CD4-positive, alpha-beta T cell (primary cell): ENCODE results near the gene ZNF280A. TPM values are rescaled to one million over a fixed set of nuclear protein-coding genes. Genes with fewer than 3 reads are reported as not detected.

Experiments used
- ATAC-seq: fragments of 200-7000 bp; cut with Tn5 transposase; one replicate; pipeline ENCODE4 v1.10.0; 2022; ENCODE audit warnings: mild to moderate bottlenecking; ENCODE audit not compliant: poor library complexity
- CTCF ChIA-PET: fragments of 350-600 bp; sonication (Branson Sonifier 250); formaldehyde crosslinking; loops from one replicate; lab custom pipeline; 2021; ENCODE audit warnings: antibody characterized with exemption, inconsistent platforms; lab: Charles Lee
- POLR2A ChIA-PET: fragments of 350-600 bp; sonication (Branson Sonifier 250); formaldehyde crosslinking; loops from one replicate; lab custom pipeline; 2021; ENCODE audit warnings: antibody characterized with exemption, inconsistent platforms; lab: Charles Lee
- DNase-seq, 14 experiments: peaks; one replicate each; pipeline ENCODE4 v3.0.0-alpha.2; 2013 to 2020; ENCODE audit warnings: mixed read lengths in 2 of 14
- H3K27ac ChIP-seq, 2 donors: one replicate each; pipeline versions ENCODE4 v1.5.1 to v1.7.0; 2013; ENCODE audit warnings: low read length in 2 of 2, low read depth in 1 of 2, mild to moderate bottlenecking in 1 of 2
- H3K27me3 ChIP-seq, 2 experiments: 1 replicate in 1 of 2; 2 replicates in 1 of 2; pipeline versions ENCODE4 v1.6.1 to v1.7.0; 2013; ENCODE audit warnings: low read length in 2 of 2, control low read depth in 1 of 2, mild to moderate bottlenecking in 1 of 2, moderate library complexity in 1 of 2; ENCODE audit not compliant: insufficient read depth in 2 of 2, control insufficient read depth in 1 of 2
- H3K36me3 ChIP-seq: one replicate; pipeline ENCODE4 v1.6.1; 2013; ENCODE audit warnings: low read length, control low read depth; ENCODE audit not compliant: insufficient read depth
- H3K4me1 ChIP-seq: one replicate; pipeline ENCODE4 v1.6.1; 2013; ENCODE audit warnings: low read length, control low read depth; ENCODE audit not compliant: insufficient read depth
- H3K4me3 ChIP-seq: one replicate; pipeline ENCODE4 v1.5.1; 2013; ENCODE audit warnings: mild to moderate bottlenecking, low read length, moderate library complexity
- H3K9me3 ChIP-seq, 2 experiments: 1 replicate in 1 of 2; 2 replicates in 1 of 2; pipeline versions ENCODE4 v1.6.1 to v1.7.0; 2013; ENCODE audit warnings: low read length in 2 of 2, mild to moderate bottlenecking in 2 of 2, control low read depth in 1 of 2, moderate library complexity in 1 of 2; ENCODE audit not compliant: control insufficient read depth in 1 of 2, insufficient read depth in 1 of 2
- H3K27ac Mint-ChIP-seq: one replicate; pipeline ENCODE4 v1.8.0; 2020; ENCODE audit warnings: mixed read lengths
- H3K27me3 Mint-ChIP-seq: one replicate; pipeline ENCODE4 v1.8.0; 2021; ENCODE audit warnings: mixed read lengths
- H3K36me3 Mint-ChIP-seq: one replicate; pipeline ENCODE4 v1.8.0; 2021; ENCODE audit warnings: low read depth, mixed read lengths
- H3K4me1 Mint-ChIP-seq: one replicate; pipeline ENCODE4 v1.8.0; 2021; ENCODE audit warnings: low read depth, mixed read lengths
- H3K4me3 Mint-ChIP-seq: one replicate; pipeline ENCODE4 v1.8.0; 2020; ENCODE audit warnings: mild to moderate bottlenecking, mixed read lengths
- H3K9me3 Mint-ChIP-seq: one replicate; pipeline ENCODE4 v1.8.0; 2020; ENCODE audit warnings: mixed read lengths
- intact Hi-C, 2 experiments: fragments of 100-400 bp; cut with DNase I in 1 of 2; cut with micrococcal nuclease in 1 of 2; formaldehyde crosslinking; loops; one replicate each; pipeline versions ENCODE4 v1.15.1 to v1.9.0; 2023 to 2025; cut with DNase I, micrococcal nuclease
- total RNA-seq, 174 experiments: library from RNA in 2 of 174; stranded (reverse) in 2 of 174; gene quantifications; one replicate each; pipeline ENCODE4 v1.2.3 and lab custom pipeline; 2021 to 2026
- TF ChIP-seq, protein P1 (sequence below): fragments of 200-600 bp; IDR thresholded peaks from one replicate; pipeline ENCODE4 v1.8.0; 2022; ENCODE audit warnings: antibody characterized with exemption, mild to moderate bottlenecking

The ZNF280A gene
- total RNA-seq, 2 experiments from 2014 or later: not detected

GRCh38 chr22:22558972-22559603 lies 39.0 kb upstream of the ZNF280A start, which contains the start of gene PRAME:
Gene PRAME, minus strand, starts transcription at chr22:22559265. Its CDS starts 2,433 bp downstream, at chr22:22556832.
- Histone ChIP-seq H3K36me3 (no peaks in the 10 kb centered on the region), H3K27me3 (no peaks in the 10 kb centered on the region), H3K4me3 (no peak within 1 kb of the TSS), H3K9me3 (no peaks in the 10 kb centered on the region), H3K4me1 (peaks cover 4% of the 10 kb centered on the region), H3K27ac (no peak within 1 kb of the TSS)
- ATAC-seq (peak; percentile 79), DNase-seq (peak; percentile 37 to 79 (median 56))
- ChIA-PET POLR2A (no interaction called here), CTCF (interaction anchor here (0.7 kb wide), 2 partner anchors 14 to 20 kb away, joined by 3 read pairs; no protein-coding TSS in a partner anchor)
- H3K27me3 Mint-ChIP-seq: no peaks in the 10 kb centered on the region
- H3K27ac Mint-ChIP-seq: no peak within 1 kb of the TSS
- H3K36me3 Mint-ChIP-seq: no peaks in the 10 kb centered on the region
- H3K4me1 Mint-ChIP-seq: peaks cover 5% of the 10 kb centered on the region
- intact Hi-C loops: no loop called here
- TF ChIP-seq, protein P1, sequence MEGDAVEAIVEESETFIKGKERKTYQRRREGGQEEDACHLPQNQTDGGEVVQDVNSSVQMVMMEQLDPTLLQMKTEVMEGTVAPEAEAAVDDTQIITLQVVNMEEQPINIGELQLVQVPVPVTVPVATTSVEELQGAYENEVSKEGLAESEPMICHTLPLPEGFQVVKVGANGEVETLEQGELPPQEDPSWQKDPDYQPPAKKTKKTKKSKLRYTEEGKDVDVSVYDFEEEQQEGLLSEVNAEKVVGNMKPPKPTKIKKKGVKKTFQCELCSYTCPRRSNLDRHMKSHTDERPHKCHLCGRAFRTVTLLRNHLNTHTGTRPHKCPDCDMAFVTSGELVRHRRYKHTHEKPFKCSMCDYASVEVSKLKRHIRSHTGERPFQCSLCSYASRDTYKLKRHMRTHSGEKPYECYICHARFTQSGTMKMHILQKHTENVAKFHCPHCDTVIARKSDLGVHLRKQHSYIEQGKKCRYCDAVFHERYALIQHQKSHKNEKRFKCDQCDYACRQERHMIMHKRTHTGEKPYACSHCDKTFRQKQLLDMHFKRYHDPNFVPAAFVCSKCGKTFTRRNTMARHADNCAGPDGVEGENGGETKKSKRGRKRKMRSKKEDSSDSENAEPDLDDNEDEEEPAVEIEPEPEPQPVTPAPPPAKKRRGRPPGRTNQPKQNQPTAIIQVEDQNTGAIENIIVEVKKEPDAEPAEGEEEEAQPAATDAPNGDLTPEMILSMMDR: peak; percentile 65
- H3K9me3 Mint-ChIP-seq: no peaks in the 10 kb centered on the region
- H3K4me3 Mint-ChIP-seq: no peak within 1 kb of the TSS

DNA sequence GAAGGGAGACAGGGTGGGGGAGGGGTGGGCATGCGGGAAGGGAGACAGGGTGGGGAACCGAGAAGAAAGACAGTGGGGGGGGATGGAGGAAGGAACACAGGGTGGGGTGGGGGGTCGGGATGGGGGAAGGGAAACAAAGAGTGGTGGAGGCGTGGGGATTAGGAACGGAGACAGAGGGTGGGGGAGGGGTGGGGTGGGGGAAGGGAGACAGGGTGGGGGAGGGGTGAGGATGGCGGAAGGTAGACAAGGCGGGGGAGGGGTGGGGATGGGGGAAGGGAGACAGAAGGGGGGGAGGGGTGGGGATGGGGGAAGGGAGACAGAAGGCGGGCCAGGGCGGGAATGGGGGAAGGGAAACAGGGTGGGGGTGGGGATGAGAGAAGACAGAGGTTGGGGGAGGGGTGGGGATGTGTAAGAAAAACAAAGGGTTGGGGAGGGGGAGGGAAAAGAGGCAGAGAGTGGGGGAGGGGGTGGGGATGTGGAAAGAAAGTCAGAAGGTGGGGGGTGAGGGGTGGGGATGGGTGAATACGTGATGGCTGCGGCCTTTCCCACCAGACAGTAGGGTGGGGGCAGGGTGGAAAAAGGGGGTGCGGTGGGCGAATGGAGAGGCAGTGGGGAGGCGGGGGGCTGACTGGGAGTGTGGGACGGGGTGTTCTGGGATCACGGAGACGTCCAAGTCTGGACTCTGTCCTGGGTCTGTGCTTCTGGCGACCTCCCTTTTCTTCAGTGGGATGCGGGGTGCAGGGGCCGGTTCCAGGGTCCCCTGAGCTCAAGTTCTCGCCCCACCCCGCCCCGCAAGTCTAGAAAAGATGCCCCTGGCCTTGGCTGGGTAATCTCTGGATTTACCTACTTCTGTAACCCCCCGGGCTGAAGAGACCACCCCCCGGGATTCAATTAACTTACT lies 38.3 kb upstream of the ZNF280A start:
- Histone ChIP-seq H3K9me3 (no peaks in the 10 kb centered on the region), H3K4me1 (peaks cover 4% of the 10 kb centered on the region), H3K27me3 (no peaks in the 10 kb centered on the region), H3K36me3 (no peaks in the 10 kb centered on the region), H3K4me3 (no peak overlapping the region), H3K27ac (no peak overlapping the region)
- no peak overlapping the region for H3K27ac Mint-ChIP-seq
- TF ChIP-seq, protein P1: no peak
- ATAC-seq (no peak), DNase-seq (peak in 1 of 14 experiments; percentile 20)
- ChIA-PET POLR2A (no interaction called here), CTCF (interaction anchor here (0.7 kb wide), 1 partner anchor 13 kb away, joined by 3 read pairs; no protein-coding TSS in a partner anchor)
- H3K36me3 Mint-ChIP-seq: no peaks in the 10 kb centered on the region
- no peaks in the 10 kb centered on the region for H3K27me3 Mint-ChIP-seq
- no peaks in the 10 kb centered on the region for H3K9me3 Mint-ChIP-seq
- no peak overlapping the region for H3K4me3 Mint-ChIP-seq
- intact Hi-C loops: no loop called here
- H3K4me1 Mint-ChIP-seq: peaks cover 5% of the 10 kb centered on the region

- H3K4me3 ChIP-seq: no peak overlapping the region
- DNase-seq: no peak
- intact Hi-C loops: no loop called here
- POLR2A ChIA-PET: no interaction called here
- CTCF ChIA-PET: no interaction called here
- Mint-ChIP-seq H3K4me1 (peaks cover 5% of the 10 kb centered on the region), H3K9me3 (no peaks in the 10 kb centered on the region), H3K36me3 (no peaks in the 10 kb centered on the region), H3K4me3 (no peak overlapping the region), H3K27me3 (no peaks in the 10 kb centered on the region), H3K27ac (no peak overlapping the region)
- TF ChIP-seq, protein P1: no peak
- H3K27ac ChIP-seq: no peak overlapping the region
- no peaks in the 10 kb centered on the region for H3K9me3 ChIP-seq
- no peak for ATAC-seq
- no peaks in the 10 kb centered on the region for H3K36me3 ChIP-seq
- peaks cover 4% of the 10 kb centered on the region for H3K4me1 ChIP-seq
- no peaks in the 10 kb centered on the region for H3K27me3 ChIP-seq
These were observed 37.2 kb upstream of the ZNF280A start for GRCh38 chr22:22556995-22557925.
